ENCODE data around the gene AQP2.
A peak's percentile ranks its signal among the peaks of the same experiment; 100 is the strongest.

Gene AQP2

GRCh38 chr12:49954863-49955830 is 4.6 kb downstream of the AQP2 start:
- DNase-seq (ENCODE audit: extremely low read depth in 1 of 2, low read depth in 1 of 2), result no peak

- no peak for DNase-seq (ENCODE audit: extremely low read depth in 1 of 2, low read depth in 1 of 2)
Measured at GRCh38 chr12:49955899-49956662, 5.5 kb downstream of the AQP2 start.

- no peak for DNase-seq (ENCODE audit: extremely low read depth in 1 of 2, low read depth in 1 of 2)
Measured at GRCh38 chr12:49956663-49957569, 6.4 kb downstream of the AQP2 start.

- DNase-seq (ENCODE audit: extremely low read depth in 1 of 2, low read depth in 1 of 2), result no peak
Measured at GRCh38 chr12:49957570-49957967, 7.0 kb downstream of the AQP2 start.

- DNase-seq (ENCODE audit: extremely low read depth in 1 of 2, low read depth in 1 of 2), result no peak
Measured at GRCh38 chr12:49959685-49960473, 9.3 kb downstream of the AQP2 start.

- DNase-seq (ENCODE audit: extremely low read depth in 1 of 2, low read depth in 1 of 2), result no peak
Measured at GRCh38 chr12:49960474-49961110, 10.1 kb downstream of the AQP2 start.

- DNase-seq (ENCODE audit: extremely low read depth in 1 of 2, low read depth in 1 of 2), result no peak
Measured at GRCh38 chr12:49961111-49961922, 10.8 kb downstream of the AQP2 start, which contains the start of gene AQP5. TSS of gene AQP5 (plus strand) at chr12:49961872. CDS start at chr12:49962018, 146 bp downstream.

GRCh38 chr12:49961993-49962764 is 11.6 kb downstream of the AQP2 start:
- DNase-seq (ENCODE audit: extremely low read depth in 1 of 2, low read depth in 1 of 2), result no peak

- DNase-seq (ENCODE audit: extremely low read depth in 1 of 2, low read depth in 1 of 2), result no peak
Measured at GRCh38 chr12:49962861-49963765, 12.6 kb downstream of the AQP2 start.

- no peak for DNase-seq (ENCODE audit: extremely low read depth in 1 of 2, low read depth in 1 of 2)
Measured at GRCh38 chr12:49963976-49964815, 13.7 kb downstream of the AQP2 start.

- no peak for DNase-seq (ENCODE audit: extremely low read depth in 1 of 2, low read depth in 1 of 2)
Measured at GRCh38 chr12:49964849-49965624, 14.5 kb downstream of the AQP2 start.

- DNase-seq (ENCODE audit: extremely low read depth in 1 of 2, low read depth in 1 of 2), result no peak
Measured at GRCh38 chr12:49965836-49966235, 15.3 kb downstream of the AQP2 start.

- DNase-seq (ENCODE audit: extremely low read depth in 1 of 2, low read depth in 1 of 2), result no peak
Measured at GRCh38 chr12:49966511-49967041, 16.0 kb downstream of the AQP2 start.

GRCh38 chr12:49967042-49967776 is 16.7 kb downstream of the AQP2 start:
- DNase-seq (ENCODE audit: extremely low read depth in 1 of 2, low read depth in 1 of 2), result peak; percentile 82 to 89
